ENCODE data around the gene ZNF581. TPM values are rescaled to one million over a fixed set of nuclear protein-coding genes. Genes with fewer than 3 reads are reported as not detected.

Gene ZNF581
- total RNA-seq, 1 experiment from 2014 or later: 10.6 TPM

GRCh38 chr19:55653651-55654322 lies 10.3 kb downstream of the ZNF581 start:
- peak; percentile 97 for DNase-seq (ENCODE audit: low read depth, low spot score)
- in situ Hi-C loops (cut with HindIII; ENCODE audit: low pct_unique_long_range_greater_than_20kb, low sequenced_read_pairs): no loop called here

- in situ Hi-C loops (cut with HindIII; ENCODE audit: low pct_unique_long_range_greater_than_20kb, low sequenced_read_pairs): no loop called here
- DNase-seq (ENCODE audit: low read depth, low spot score): peak; percentile 99
Measured at GRCh38 chr19:55654323-55654867, 10.9 kb downstream of the ZNF581 start.

- in situ Hi-C loops (cut with HindIII; ENCODE audit: low pct_unique_long_range_greater_than_20kb, low sequenced_read_pairs): no loop called here
- DNase-seq (ENCODE audit: low read depth, low spot score): peak; percentile 88
Measured at GRCh38 chr19:55654868-55655647, 11.6 kb downstream of the ZNF581 start, which contains the start of gene U2AF2. U2AF2 (plus strand) TSS chr19:55655035; CDS start chr19:55655105, 70 bp downstream.

GRCh38 chr19:55655648-55656040 lies 12.2 kb downstream of the ZNF581 start:
- in situ Hi-C loops (cut with HindIII; ENCODE audit: low pct_unique_long_range_greater_than_20kb, low sequenced_read_pairs): no loop called here
- DNase-seq (ENCODE audit: low read depth, low spot score): no peak

GRCh38 chr19:55656552-55656951 lies 13.1 kb downstream of the ZNF581 start:
- in situ Hi-C loops (cut with HindIII; ENCODE audit: low pct_unique_long_range_greater_than_20kb, low sequenced_read_pairs): no loop called here

GRCh38 chr19:55656988-55657747 lies 13.7 kb downstream of the ZNF581 start:
- DNase-seq (ENCODE audit: low read depth, low spot score): no peak
- in situ Hi-C loops (cut with HindIII; ENCODE audit: low pct_unique_long_range_greater_than_20kb, low sequenced_read_pairs): no loop called here

More at GRCh38 chr19:55656552-55656951, 13.1 kb downstream of the ZNF581 start:
- no peak for DNase-seq (ENCODE audit: low read depth, low spot score)

GRCh38 chr19:55658846-55659459 lies 15.5 kb downstream of the ZNF581 start:
- in situ Hi-C loops (cut with HindIII; ENCODE audit: low pct_unique_long_range_greater_than_20kb, low sequenced_read_pairs): no loop called here
- no peak for DNase-seq (ENCODE audit: low read depth, low spot score)

GRCh38 chr19:55659822-55660221 lies 16.4 kb downstream of the ZNF581 start:
- no peak for DNase-seq (ENCODE audit: low read depth, low spot score)
- in situ Hi-C loops (cut with HindIII; ENCODE audit: low pct_unique_long_range_greater_than_20kb, low sequenced_read_pairs): no loop called here

- DNase-seq (ENCODE audit: low read depth, low spot score): no peak
- in situ Hi-C loops (cut with HindIII; ENCODE audit: low pct_unique_long_range_greater_than_20kb, low sequenced_read_pairs): no loop called here
Measured at GRCh38 chr19:55660404-55660803, 17.0 kb downstream of the ZNF581 start.

- in situ Hi-C loops (cut with HindIII; ENCODE audit: low pct_unique_long_range_greater_than_20kb, low sequenced_read_pairs): no loop called here
Measured at GRCh38 chr19:55660991-55661390, 17.5 kb downstream of the ZNF581 start.

GRCh38 chr19:55661826-55662225 lies 18.4 kb downstream of the ZNF581 start:
- in situ Hi-C loops (cut with HindIII; ENCODE audit: low pct_unique_long_range_greater_than_20kb, low sequenced_read_pairs): no loop called here
- no peak for DNase-seq (ENCODE audit: low read depth, low spot score)

More at GRCh38 chr19:55660991-55661390, 17.5 kb downstream of the ZNF581 start:
- no peak for DNase-seq (ENCODE audit: low read depth, low spot score)

- DNase-seq (ENCODE audit: low read depth, low spot score): no peak
- in situ Hi-C loops (cut with HindIII; ENCODE audit: low pct_unique_long_range_greater_than_20kb, low sequenced_read_pairs): no loop called here
Measured at GRCh38 chr19:55663846-55664536, 20.5 kb downstream of the ZNF581 start.

- in situ Hi-C loops (cut with HindIII; ENCODE audit: low pct_unique_long_range_greater_than_20kb, low sequenced_read_pairs): no loop called here
- DNase-seq (ENCODE audit: low read depth, low spot score): no peak
Measured at GRCh38 chr19:55666343-55667005, 23.0 kb downstream of the ZNF581 start.

- DNase-seq (ENCODE audit: low read depth, low spot score): no peak
- in situ Hi-C loops (cut with HindIII; ENCODE audit: low pct_unique_long_range_greater_than_20kb, low sequenced_read_pairs): no loop called here
Measured at GRCh38 chr19:55667006-55667381, 23.5 kb downstream of the ZNF581 start.

GRCh38 chr19:55667511-55667910 lies 24.1 kb downstream of the ZNF581 start:
- in situ Hi-C loops (cut with HindIII; ENCODE audit: low pct_unique_long_range_greater_than_20kb, low sequenced_read_pairs): no loop called here
- DNase-seq (ENCODE audit: low read depth, low spot score): no peak

- no peak for DNase-seq (ENCODE audit: low read depth, low spot score)
- in situ Hi-C loops (cut with HindIII; ENCODE audit: low pct_unique_long_range_greater_than_20kb, low sequenced_read_pairs): no loop called here
Measured at GRCh38 chr19:55667958-55668357, 24.5 kb downstream of the ZNF581 start.
